RPMI7951 (cell line): ENCODE data around the gene CDAN1. TPM values are rescaled to one million over a fixed set of nuclear protein-coding genes. Genes with fewer than 3 reads are reported as not detected.

ENCODE experiments used
- DNase-seq: peaks from one replicate; pipeline ENCODE4 v3.0.0-alpha.2; 2012; ENCODE audit warnings: low read depth
- total RNA-seq: library from RNA; depleted of rRNA; stranded (reverse); fragments of >200 nt; shearing (Covaris generic); gene quantifications from 2 replicates; pipeline ENCODE4 v1.2.3, GENCODE V29; 2014

CDAN1 gene
- total RNA-seq, 1 experiment from 2014 or later: 8.8 TPM

GRCh38 chr15:42707068-42707467, 29.9 kb downstream of the CDAN1 start:
- DNase-seq: no peak

DNA sequence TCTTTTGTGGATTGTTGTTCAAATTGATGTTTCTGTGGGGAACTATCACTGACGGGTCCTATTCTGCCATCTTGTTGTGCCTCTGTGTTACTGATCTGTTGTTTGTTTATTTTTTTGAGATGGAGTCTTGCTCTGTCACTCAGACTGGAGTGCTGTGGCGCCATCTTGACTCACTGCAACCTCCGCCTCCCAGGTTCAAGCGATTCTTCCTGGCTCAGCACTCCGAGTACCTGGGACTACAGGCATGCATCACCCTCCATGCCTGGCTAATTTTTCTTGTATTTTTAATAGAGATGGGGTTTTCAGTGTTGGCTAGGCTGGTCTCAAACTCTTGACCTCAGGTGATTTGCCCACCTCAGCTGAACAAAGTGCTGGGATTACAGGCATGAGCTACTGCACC, 31.6 kb downstream of the CDAN1 start:
- DNase-seq: no peak

DNA sequence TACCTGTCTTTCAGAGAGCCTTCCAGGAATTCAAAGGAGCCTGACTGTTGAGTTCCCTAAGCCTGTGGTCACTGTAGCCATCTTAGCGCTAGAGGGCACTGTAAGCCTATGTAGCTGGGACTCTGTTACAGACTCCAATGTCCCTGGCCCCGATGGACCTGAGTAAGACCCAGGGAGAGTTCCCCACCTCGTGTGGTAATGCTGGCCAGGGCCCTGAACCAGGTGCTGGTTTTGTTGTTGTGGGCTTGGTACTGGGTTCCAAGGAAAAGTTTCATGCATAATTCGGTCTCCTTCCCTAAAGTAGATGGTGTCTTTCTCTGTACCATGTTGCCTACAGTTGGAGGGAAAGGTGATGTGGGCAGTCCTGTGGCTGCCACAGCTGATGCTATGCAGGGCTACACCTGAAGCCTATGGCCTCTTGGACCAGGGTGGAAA, 32.4 kb downstream of the CDAN1 start:
- peak; percentile 63 for DNase-seq

- no peak for DNase-seq
These were observed 40.3 kb downstream of the CDAN1 start for GRCh38 chr15:42696626-42697025.

DNA sequence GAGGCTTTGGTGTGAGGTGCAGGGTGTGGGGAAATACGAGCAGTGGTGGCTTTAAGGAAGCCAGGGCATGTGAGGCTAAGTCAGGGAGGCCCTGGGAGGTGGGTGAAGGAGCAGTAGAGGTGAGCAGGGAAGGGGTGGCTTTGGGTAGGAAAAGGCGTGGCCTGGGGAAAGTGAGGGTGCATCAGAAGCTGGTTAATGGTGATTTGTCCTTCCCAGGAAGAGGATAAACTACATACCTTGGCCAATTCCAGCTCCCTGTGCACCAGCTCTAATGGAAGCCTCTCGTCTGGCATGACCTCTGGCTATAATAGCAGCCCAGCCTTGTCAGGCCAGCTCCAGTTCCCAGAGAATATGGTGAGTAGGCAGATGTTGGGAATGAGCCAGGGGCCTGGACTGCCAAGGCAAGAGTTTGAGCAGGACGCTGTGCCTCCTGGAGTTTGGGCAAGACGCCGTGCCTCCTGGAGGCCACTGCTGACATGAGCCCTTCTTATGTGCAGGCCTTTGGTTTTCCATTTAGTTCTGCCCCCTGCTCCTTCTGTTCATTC, 41.3 kb downstream of the CDAN1 start:
- no peak for DNase-seq

- no peak for DNase-seq
These were observed 42.5 kb downstream of the CDAN1 start for GRCh38 chr15:42694398-42694797.

GRCh38 chr15:42693942-42694341, 43.0 kb downstream of the CDAN1 start:
- no peak for DNase-seq

GRCh38 chr15:42693496-42693895, 43.4 kb downstream of the CDAN1 start:
- no peak for DNase-seq

DNA sequence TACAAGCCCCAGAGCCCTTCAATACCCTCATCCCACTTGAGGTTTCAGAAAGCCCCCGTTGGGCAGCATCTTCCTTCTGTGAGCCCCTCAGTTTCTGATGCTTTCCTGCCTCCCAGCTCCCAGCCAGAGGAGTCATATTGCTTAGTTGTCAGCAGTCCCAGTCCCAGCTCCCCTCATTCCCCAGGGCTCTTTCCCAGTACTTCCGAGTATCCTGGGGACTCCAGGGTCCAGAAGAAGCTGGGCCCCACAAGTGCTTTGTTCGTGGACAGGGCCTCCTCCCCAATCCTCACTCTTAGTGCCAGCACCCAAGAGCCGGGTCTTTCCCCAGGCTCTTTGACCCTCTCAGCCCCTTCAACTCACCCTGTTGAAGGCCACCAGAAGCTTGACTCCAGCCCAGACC, 43.9 kb downstream of the CDAN1 start:
- no peak for DNase-seq

- no peak for DNase-seq
These were observed 44.4 kb downstream of the CDAN1 start for GRCh38 chr15:42692536-42692935.

GRCh38 chr15:42691770-42692169, 45.2 kb downstream of the CDAN1 start:
- DNase-seq: no peak

DNA sequence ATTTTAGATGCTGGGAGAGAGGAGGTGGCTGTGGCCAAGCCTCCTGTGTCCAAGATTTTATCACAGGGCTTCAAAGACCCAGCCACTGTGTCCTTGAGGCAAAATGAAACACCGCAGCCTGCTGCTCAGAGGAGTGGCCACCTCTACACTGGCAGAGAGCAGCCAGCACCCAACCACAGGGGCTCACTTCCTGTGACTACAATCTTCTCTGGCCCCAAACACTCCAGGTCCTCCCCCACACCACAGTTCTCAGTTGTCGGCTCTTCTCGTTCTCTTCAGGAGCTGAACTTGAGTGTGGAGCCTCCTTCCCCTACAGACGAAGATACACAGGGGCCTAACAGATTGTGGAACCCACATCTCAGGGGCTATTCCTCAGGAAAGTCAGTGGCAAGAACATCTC, 45.6 kb downstream of the CDAN1 start:
- no peak for DNase-seq

DNA sequence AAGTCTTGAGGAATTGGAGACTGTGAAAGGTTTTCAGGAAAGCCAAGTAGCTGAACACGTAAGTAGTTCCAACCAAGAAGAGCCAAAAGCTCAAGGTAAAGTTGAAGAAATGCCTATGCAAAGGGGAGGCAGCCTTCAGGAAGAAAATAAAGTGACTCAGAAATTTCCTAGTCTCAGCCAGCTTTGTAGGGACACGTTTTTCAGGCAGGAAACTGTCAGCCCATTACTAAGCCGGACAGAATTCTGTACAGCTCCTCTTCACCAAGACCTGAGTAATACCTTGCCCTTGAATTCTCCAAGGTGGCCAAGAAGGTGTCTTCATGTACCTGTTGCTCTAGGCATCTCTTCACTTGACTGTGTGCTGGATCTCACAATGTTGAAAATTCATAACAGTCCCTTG, 48.6 kb downstream of the CDAN1 start:
- no peak for DNase-seq

- no peak for DNase-seq
These were observed 49.2 kb downstream of the CDAN1 start for GRCh38 chr15:42687740-42688139.

GRCh38 chr15:42686281-42686680, 50.6 kb downstream of the CDAN1 start:
- DNase-seq: no peak

GRCh38 chr15:42681119-42681518, 55.8 kb downstream of the CDAN1 start:
- no peak for DNase-seq

GRCh38 chr15:42680142-42680482, 56.8 kb downstream of the CDAN1 start:
- peak; percentile 38 for DNase-seq

DNA sequence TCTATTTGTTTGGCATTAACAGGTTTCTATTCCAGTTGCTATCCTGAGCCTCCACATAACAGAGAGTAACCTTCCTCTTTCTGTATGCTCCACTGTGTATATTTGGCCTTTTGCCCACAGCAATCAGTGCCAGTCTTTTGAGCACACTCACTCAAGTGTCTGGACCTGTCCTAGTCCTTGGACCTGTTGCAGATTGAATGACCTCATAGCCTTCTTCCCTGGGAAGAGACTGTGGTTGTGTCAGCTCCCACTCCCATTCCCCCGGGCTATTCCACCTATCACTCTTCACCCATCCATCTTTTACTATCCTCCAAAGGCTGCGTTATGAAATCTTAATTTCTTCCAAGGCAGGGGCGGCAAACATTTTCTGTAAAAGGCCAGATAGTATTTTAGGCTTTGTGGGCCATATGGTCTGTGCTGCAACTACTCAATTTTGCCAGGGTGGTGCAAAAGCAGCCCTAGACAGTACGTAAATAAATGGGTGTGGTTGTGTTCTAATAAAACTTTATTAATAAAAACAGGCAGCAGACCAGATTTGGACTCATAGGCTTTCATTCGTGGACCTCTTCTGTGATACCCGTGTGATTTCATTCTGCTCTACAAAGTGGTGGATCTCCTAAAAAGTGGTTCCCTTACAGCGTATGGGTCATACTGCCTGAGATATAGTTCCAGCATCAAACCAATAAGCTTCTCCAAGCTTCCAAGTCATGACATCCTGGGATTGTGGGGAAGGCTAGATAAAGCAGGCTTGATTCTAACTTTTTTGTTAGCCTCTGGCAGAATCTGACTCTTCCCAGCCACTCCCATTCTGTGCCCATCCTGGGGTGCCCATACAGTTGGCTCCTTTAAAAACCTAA, 57.4 kb downstream of the CDAN1 start:
- DNase-seq: peak; percentile 10

DNA sequence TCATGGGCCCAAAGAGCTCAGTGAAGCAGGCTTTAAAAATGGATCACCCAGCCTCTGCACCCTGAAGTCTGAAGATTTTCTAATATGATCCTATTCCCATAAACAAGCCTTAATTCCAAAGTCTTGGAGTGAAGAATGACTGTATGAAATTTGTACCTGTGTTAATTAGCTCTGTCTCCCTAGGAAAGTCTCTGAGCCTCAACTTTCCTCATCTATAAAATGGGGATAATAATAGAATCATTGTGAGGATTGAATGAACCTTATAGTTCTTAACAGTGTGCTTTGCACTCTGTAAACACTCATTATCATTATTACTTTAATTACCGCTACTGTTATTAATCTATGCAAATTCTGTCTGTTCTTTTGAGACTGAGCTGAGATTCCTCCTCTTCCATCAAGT, 61.9 kb downstream of the CDAN1 start:
- no peak for DNase-seq

GRCh38 chr15:42674472-42674871, 62.5 kb downstream of the CDAN1 start:
- DNase-seq: no peak
